ENCODE data around the gene ADCY5.

Gene ADCY5

DNA sequence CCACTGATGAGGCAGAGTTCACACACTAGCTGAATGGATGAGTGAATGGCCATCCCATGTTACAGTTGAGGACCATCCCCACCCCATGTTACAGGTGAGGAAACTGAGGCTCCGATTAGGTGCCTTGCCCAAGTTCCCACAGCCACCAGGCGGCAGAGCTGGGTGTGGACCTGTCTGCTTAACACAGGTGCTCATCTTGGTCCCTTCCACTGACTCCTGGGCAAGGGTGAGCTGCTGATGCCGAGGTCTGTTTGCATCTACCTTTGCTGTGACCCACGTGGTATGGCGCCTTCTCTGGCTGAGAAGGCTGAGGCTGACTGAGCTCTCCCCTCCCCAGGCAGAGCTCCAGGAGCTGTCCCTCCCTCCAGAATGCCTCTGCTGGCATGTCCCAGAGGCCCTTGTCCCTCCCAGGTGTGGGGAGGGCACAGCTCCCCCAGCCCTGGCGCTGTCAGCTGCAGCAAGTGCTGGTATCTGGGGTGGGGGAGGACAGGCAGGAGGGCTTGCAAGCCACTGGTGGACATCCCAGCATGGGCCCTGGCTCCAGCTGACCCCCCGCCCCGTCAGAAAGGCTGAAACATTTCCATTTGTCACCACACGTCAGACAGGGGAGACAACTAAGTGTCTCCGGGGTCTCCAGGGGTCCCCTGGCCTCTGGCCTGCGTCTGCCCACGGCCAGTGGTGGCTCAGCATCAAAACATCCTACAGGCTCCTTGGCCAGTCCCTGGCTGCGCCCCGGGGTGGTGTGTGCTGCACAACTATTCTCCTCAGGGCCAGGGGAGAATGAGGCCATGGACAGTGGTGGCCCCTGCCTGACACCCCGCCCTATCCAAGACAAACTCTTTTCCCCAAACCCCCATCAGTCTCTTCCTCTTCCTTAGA is 105.4 kb downstream of the ADCY5 start:
- POLR2A ChIA-PET, result no interaction called here

GRCh38 chr3:123342631-123343080 is 106.2 kb downstream of the ADCY5 start:
- ChIA-PET POLR2A (no interaction called here), CTCF (interaction anchor here (0.9 to 1.3 kb wide), 2 partner anchors 28 to 146 kb away, joined by 4 to 5 read pairs; no protein-coding TSS in a partner anchor)
- TF ChIP-seq CTBP1 (IDR thresholded peaks at IDR 0.05; ENCODE audit: borderline replicate concordance) (no peak), FOXM1 (IDR thresholded peaks at IDR 0.05; ENCODE audit: borderline replicate concordance) (no peak), SUZ12 (IDR thresholded peaks at IDR 0.05) (no peak), HDGF (IDR thresholded peaks at IDR 0.05; ENCODE audit: borderline replicate concordance) (no peak), TARDBP (IDR thresholded peaks at IDR 0.05) (no peak), L3MBTL2 (conservative IDR thresholded peaks at IDR 0.05) (no peak), ARNT (IDR thresholded peaks at IDR 0.05) (no peak), FOXA1 (IDR thresholded peaks at IDR 0.05) (no peak), ELF4 (IDR thresholded peaks at IDR 0.05) (no peak), FOXK2 (IDR thresholded peaks at IDR 0.05) (no peak), BHLHE40 (IDR thresholded peaks at IDR 0.05; ENCODE audit: borderline replicate concordance) (no peak), ZNF384 (IDR thresholded peaks at IDR 0.05) (no peak), NFRKB (IDR thresholded peaks at IDR 0.05) (no peak), LEF1 (IDR thresholded peaks at IDR 0.05; ENCODE audit: borderline replicate concordance) (no peak), SP1 (IDR thresholded peaks at IDR 0.05) (no peak)
- TF ChIP-seq, protein P1, sequence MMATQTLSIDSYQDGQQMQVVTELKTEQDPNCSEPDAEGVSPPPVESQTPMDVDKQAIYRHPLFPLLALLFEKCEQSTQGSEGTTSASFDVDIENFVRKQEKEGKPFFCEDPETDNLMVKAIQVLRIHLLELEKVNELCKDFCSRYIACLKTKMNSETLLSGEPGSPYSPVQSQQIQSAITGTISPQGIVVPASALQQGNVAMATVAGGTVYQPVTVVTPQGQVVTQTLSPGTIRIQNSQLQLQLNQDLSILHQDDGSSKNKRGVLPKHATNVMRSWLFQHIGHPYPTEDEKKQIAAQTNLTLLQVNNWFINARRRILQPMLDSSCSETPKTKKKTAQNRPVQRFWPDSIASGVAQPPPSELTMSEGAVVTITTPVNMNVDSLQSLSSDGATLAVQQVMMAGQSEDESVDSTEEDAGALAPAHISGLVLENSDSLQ (IDR thresholded peaks at IDR 0.05), result no peak
- DNase-seq (ENCODE audit: extremely low spot score), result no peak

More for the DNA sequence above, 105.4 kb downstream of the ADCY5 start:
- TF ChIP-seq ARNT (IDR thresholded peaks at IDR 0.05), result no peak
- no peak for TF ChIP-seq FOXM1 (IDR thresholded peaks at IDR 0.05; ENCODE audit: borderline replicate concordance)
- TF ChIP-seq HDGF (IDR thresholded peaks at IDR 0.05; ENCODE audit: borderline replicate concordance), result no peak
- no peak for TF ChIP-seq FOXA1 (IDR thresholded peaks at IDR 0.05)
- TF ChIP-seq SUZ12 (IDR thresholded peaks at IDR 0.05), result no peak
- TF ChIP-seq SP1 (IDR thresholded peaks at IDR 0.05), result no peak
- CTCF ChIA-PET, result interaction anchor here (0.9 to 1.3 kb wide), 2 partner anchors 28 to 146 kb away, joined by 4 to 5 read pairs; no protein-coding TSS in a partner anchor
- DNase-seq (ENCODE audit: extremely low spot score), result no peak

GRCh38 chr3:123341871-123342630 is 106.8 kb downstream of the ADCY5 start:
- POLR2A ChIA-PET, result no interaction called here
- TF ChIP-seq L3MBTL2 (conservative IDR thresholded peaks at IDR 0.05) (no peak), BHLHE40 (IDR thresholded peaks at IDR 0.05; ENCODE audit: borderline replicate concordance) (no peak), TARDBP (IDR thresholded peaks at IDR 0.05) (no peak), SP1 (IDR thresholded peaks at IDR 0.05) (no peak), HDGF (IDR thresholded peaks at IDR 0.05; ENCODE audit: borderline replicate concordance) (no peak), LEF1 (IDR thresholded peaks at IDR 0.05; ENCODE audit: borderline replicate concordance) (no peak), CTBP1 (IDR thresholded peaks at IDR 0.05; ENCODE audit: borderline replicate concordance) (no peak), NFRKB (IDR thresholded peaks at IDR 0.05) (no peak), ELF4 (IDR thresholded peaks at IDR 0.05) (no peak), FOXM1 (IDR thresholded peaks at IDR 0.05; ENCODE audit: borderline replicate concordance) (no peak), ARNT (IDR thresholded peaks at IDR 0.05) (no peak), SUZ12 (IDR thresholded peaks at IDR 0.05) (no peak)
- DNase-seq (ENCODE audit: extremely low spot score), result no peak
- CTCF ChIA-PET, result interaction anchor here (0.9 to 1.0 kb wide), 2 partner anchors 10 to 24 kb away, joined by 3 to 4 read pairs; no protein-coding TSS in a partner anchor

DNA sequence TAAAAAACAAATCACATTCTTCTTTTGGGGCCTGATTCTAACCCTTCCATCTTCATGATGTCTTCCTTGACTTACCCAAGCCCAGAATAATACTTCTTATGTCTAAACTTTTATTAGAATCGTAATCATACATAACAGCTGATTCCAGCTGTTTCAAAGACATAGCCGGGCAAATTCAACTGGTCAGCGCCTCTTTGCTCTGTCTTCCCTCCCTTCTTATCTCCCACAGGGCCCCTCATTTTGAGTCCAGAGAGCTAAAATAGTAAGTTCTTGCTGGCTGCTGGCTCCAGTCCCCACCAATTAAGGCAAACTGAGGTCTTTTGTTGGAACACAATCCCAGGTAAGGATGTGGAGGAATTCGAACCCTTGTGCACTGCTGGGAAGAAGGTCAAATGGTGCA is 108.6 kb downstream of the ADCY5 start:
- CTCF ChIA-PET, result interaction anchor here (0.6 kb wide), 1 partner anchor 490 kb away, joined by 5 read pairs; no protein-coding TSS in a partner anchor
- DNase-seq (ENCODE audit: extremely low spot score), result no peak
- TF ChIP-seq CTBP1 (IDR thresholded peaks at IDR 0.05; ENCODE audit: borderline replicate concordance) (no peak), HDGF (IDR thresholded peaks at IDR 0.05; ENCODE audit: borderline replicate concordance) (no peak), SP1 (IDR thresholded peaks at IDR 0.05) (no peak), FOXK2 (IDR thresholded peaks at IDR 0.05) (no peak), L3MBTL2 (conservative IDR thresholded peaks at IDR 0.05) (no peak)
- TF ChIP-seq, protein P1 (IDR thresholded peaks at IDR 0.05), result no peak
- POLR2A ChIA-PET, result no interaction called here

DNA sequence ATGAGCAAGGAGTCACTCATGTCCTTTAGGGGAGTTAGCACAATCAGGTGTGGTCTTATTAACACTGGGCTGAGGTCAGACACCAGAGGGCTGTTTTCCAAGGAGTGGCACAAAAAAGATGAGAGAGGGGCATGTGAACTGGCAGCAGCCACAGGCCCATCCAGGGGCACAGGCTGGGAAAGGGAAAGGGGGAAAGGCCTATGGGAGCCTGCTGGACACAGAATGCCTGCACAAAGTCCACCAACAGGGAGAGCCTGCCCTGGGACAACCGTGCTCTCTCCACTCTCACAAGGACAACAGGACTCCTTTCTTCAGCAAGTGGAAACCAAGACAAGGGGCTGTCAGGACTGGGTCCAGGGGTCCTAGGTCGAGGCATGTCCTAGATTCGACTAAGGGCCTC is 109.6 kb downstream of the ADCY5 start:
- no peak for DNase-seq (ENCODE audit: extremely low spot score)
- ChIA-PET POLR2A (no interaction called here), CTCF (no interaction called here)
- TF ChIP-seq CTBP1 (IDR thresholded peaks at IDR 0.05; ENCODE audit: borderline replicate concordance), result no peak
- TF ChIP-seq LEF1 (IDR thresholded peaks at IDR 0.05; ENCODE audit: borderline replicate concordance), result no peak
- TF ChIP-seq, protein P1 (IDR thresholded peaks at IDR 0.05), result no peak
- TF ChIP-seq SP1 (IDR thresholded peaks at IDR 0.05), result no peak
- no peak for TF ChIP-seq BHLHE40 (IDR thresholded peaks at IDR 0.05; ENCODE audit: borderline replicate concordance)
- TF ChIP-seq L3MBTL2 (conservative IDR thresholded peaks at IDR 0.05), result no peak
- TF ChIP-seq HDGF (IDR thresholded peaks at IDR 0.05; ENCODE audit: borderline replicate concordance), result no peak
- no peak for TF ChIP-seq ELF4 (IDR thresholded peaks at IDR 0.05)
- no peak for TF ChIP-seq NFRKB (IDR thresholded peaks at IDR 0.05)
- TF ChIP-seq ZNF384 (IDR thresholded peaks at IDR 0.05), result no peak
- no peak for TF ChIP-seq FOXM1 (IDR thresholded peaks at IDR 0.05; ENCODE audit: borderline replicate concordance)
- TF ChIP-seq FOXK2 (IDR thresholded peaks at IDR 0.05), result no peak

All from HEK293T (cell line).